Neural cell (in vitro differentiated cells): Measurements from ENCODE around the gene FAM135A. TPM values are rescaled to one million over a fixed set of nuclear protein-coding genes. Genes with fewer than 3 reads are reported as not detected.

ENCODE experiments used
- H2AFZ ChIP-seq: fragments of 200-600, 300-800 bp; sonication (generic), shearing (Covaris generic); 2 replicates; pipeline ENCODE4 v1.6.0; 2014; ENCODE audit warnings: low read depth, mild to moderate bottlenecking, antibody characterized with exemption, low read length, moderate library complexity
- H3F3A ChIP-seq: fragments of 200-600 bp; shearing (Covaris generic); 2 replicates; pipeline ENCODE4 v1.6.1; 2016; ENCODE audit warnings: mild to moderate bottlenecking, moderate library complexity, mixed read lengths, antibody characterized with exemption, low read length; ENCODE audit not compliant: insufficient read depth, poor library complexity, severe bottlenecking
- H3K27ac ChIP-seq: fragments of 200-600, 300-800 bp; sonication (generic), shearing (Covaris generic); 2 replicates; pipeline ENCODE4 v1.5.1; 2014; ENCODE audit warnings: mild to moderate bottlenecking, low read length, moderate library complexity
- H3K27me3 ChIP-seq: fragments of 300-800, 200-600 bp; sonication (generic), shearing (Covaris generic); 2 replicates; pipeline ENCODE4 v1.6.0; 2014; ENCODE audit warnings: mild to moderate bottlenecking, low read depth, low read length, moderate library complexity; ENCODE audit not compliant: insufficient read depth
- H3K36me3 ChIP-seq: fragments of 300-800, 200-600 bp; sonication (generic), shearing (Covaris generic); 2 replicates; pipeline ENCODE4 v1.5.1; 2014; ENCODE audit warnings: mild to moderate bottlenecking, antibody characterized with exemption, low read length, moderate library complexity; ENCODE audit not compliant: insufficient read depth
- H3K4me2 ChIP-seq: fragments of 300-800, 200-600 bp; sonication (generic), shearing (Covaris generic); 2 replicates; pipeline ENCODE4 v1.6.0; 2014; ENCODE audit warnings: mild to moderate bottlenecking, low read length
- H3K4me3 ChIP-seq: fragments of 300-800, 200-600 bp; sonication (generic), shearing (Covaris generic); 2 replicates; pipeline ENCODE4 v1.5.1; 2014; ENCODE audit warnings: mild to moderate bottlenecking, low read length, moderate library complexity
- H3K79me2 ChIP-seq: fragments of 200-600 bp; shearing (Covaris generic); replicated peaks from 2 replicates; pipeline ENCODE4 v1.6.0; 2014; ENCODE audit warnings: mild to moderate bottlenecking, low read length, moderate library complexity; ENCODE audit not compliant: insufficient read depth
- H3K9ac ChIP-seq: fragments of 300-800, 200-600 bp; sonication (generic), shearing (Covaris generic); 2 replicates; pipeline ENCODE4 v1.6.1; 2016; ENCODE audit warnings: mild to moderate bottlenecking, low read length, mixed read lengths
- H3K9me2 ChIP-seq: fragments of 200-600 bp; shearing (Covaris generic); 2 replicates; pipeline ENCODE4 v1.6.1; 2016; ENCODE audit warnings: mild to moderate bottlenecking, low read length, mixed read lengths; ENCODE audit not compliant: insufficient read depth
- H3K9me3 ChIP-seq: fragments of 200-600, 300-800 bp; sonication (generic), shearing (Covaris generic); 2 replicates; pipeline ENCODE4 v1.6.1; 2016; ENCODE audit warnings: mild to moderate bottlenecking, mixed run types, low read length, moderate library complexity, mixed read lengths
- H4K20me1 ChIP-seq: fragments of 200-600 bp; shearing (Covaris generic); 2 replicates; pipeline ENCODE4 v1.6.1; 2016; ENCODE audit warnings: mild to moderate bottlenecking, mixed run types; ENCODE audit not compliant: insufficient read depth
- EP300 ChIP-seq: fragments of 450-650 bp; conservative IDR thresholded peaks from 2 replicates; pipeline ENCODE4 v1.6.1; 2014; ENCODE audit warnings: antibody characterized with exemption, mild to moderate bottlenecking, moderate library complexity; ENCODE audit not compliant: poor library complexity, severe bottlenecking
- EZH2 ChIP-seq: fragments of 200-600, 300-800 bp; shearing (Covaris generic), sonication (generic); IDR thresholded peaks from 2 replicates; pipeline ENCODE4 v1.6.1; 2014; ENCODE audit warnings: antibody characterized with exemption, low read length, borderline replicate concordance, mild to moderate bottlenecking; ENCODE audit not compliant: insufficient read depth, poor library complexity, severe bottlenecking
- MXI1 ChIP-seq: fragments of 450-650 bp; conservative IDR thresholded peaks from 2 replicates; pipeline ENCODE4 v1.6.1; 2014; ENCODE audit warnings: antibody characterized with exemption, mild to moderate bottlenecking; ENCODE audit not compliant: poor library complexity, severe bottlenecking
- POLR2AphosphoS5 ChIP-seq: IDR thresholded peaks from 2 replicates; pipeline ENCODE4 v1.6.1; 2012
- RAD21 ChIP-seq: fragments of 450-650 bp; conservative IDR thresholded peaks from 2 replicates; pipeline ENCODE4 v1.6.1; 2014; ENCODE audit warnings: antibody characterized with exemption, mild to moderate bottlenecking, moderate library complexity
- SMC3 ChIP-seq: fragments of 450-650 bp; conservative IDR thresholded peaks from 2 replicates; pipeline ENCODE4 v1.6.1; 2014; ENCODE audit warnings: antibody characterized with exemption, mild to moderate bottlenecking, moderate library complexity; ENCODE audit not compliant: poor library complexity
- TAF1 ChIP-seq: IDR thresholded peaks from 2 replicates; pipeline ENCODE4 v1.6.1; 2012; ENCODE audit warnings: low read depth
- polyA plus RNA-seq: library from polyadenylated mRNA; depleted of rRNA; stranded (reverse); fragments of >200 nt; gene quantifications from 2 replicates; pipeline ENCODE4 v1.2.3, GENCODE V29; 2014
- TF ChIP-seq, protein P1 (sequence below): IDR thresholded peaks from 2 replicates; pipeline ENCODE4 v1.6.1; 2012; ENCODE audit warnings: borderline replicate concordance
- TF ChIP-seq, protein P2 (sequence below): fragments of 450-650 bp; IDR thresholded peaks from 2 replicates; pipeline ENCODE4 v1.5.1; 2014; ENCODE audit warnings: antibody characterized with exemption, mild to moderate bottlenecking, moderate library complexity; ENCODE audit not compliant: poor library complexity, severe bottlenecking

The FAM135A gene
- polyA plus RNA-seq, 1 donor from 2014 or later: 31.4 TPM

DNA sequence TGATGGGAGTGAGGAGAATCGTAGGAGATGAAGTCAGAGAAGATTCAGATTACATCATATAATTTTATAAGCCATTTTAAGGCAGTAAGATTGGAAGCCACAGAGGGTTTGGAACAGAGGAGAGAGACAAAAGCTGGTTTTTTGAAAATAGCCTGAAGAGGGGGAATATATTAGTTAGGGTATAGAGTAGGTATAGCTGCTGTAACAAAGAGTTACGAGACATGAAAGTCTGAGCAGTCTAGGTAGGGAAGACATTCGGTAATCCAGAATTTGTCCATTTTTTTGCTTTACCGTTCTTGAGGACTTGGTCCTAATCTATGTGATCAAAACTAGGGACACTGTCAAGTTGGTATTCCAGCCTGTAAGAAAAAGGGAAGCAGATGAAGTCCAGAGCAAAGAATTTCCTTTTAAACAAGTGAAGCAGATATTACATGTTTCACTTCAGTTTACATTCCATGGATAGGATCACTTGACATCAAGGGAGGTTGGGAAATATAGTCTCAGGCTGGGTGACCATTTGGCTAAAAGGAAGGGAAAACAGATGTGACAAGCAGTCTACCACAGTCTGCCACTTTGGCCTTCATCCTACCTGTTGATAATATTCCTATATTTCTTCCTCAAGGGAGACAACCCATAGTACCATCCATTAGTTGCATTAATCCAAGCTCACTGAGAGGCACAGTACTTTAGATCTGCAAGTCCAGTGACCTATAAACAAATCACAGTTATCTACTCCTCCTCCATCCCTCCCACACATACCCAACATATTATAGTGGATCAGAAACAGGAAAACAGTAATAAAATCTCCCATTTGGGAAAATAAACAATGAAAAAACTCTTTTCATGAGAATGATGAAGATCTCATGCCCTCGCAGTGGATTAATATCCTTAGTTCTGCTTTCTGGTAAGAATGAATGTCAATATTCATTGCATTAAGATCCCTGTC, 10.2 kb downstream of the FAM135A start:
- Histone ChIP-seq H3K9me2 (no peaks in the 10 kb centered on the region), H3K9ac (no peak overlapping the region), H3K27ac (no peak overlapping the region), H4K20me1 (no peaks in the 10 kb centered on the region), H3K36me3 (no peaks in the 10 kb centered on the region), H3K4me3 (no peak overlapping the region), H3F3A (no peaks in the 10 kb centered on the region), H3K27me3 (no peaks in the 10 kb centered on the region), H2AFZ (no peak overlapping the region), H3K4me2 (no peak overlapping the region), H3K9me3 (no peaks in the 10 kb centered on the region), H3K79me2 (peaks cover 1% of the 10 kb centered on the region)
- TF ChIP-seq MXI1 (no peak), EZH2 (no peak), RAD21 (no peak), POLR2AphosphoS5 (no peak), EP300 (no peak), TAF1 (no peak), SMC3 (no peak)
- TF ChIP-seq, protein P1, sequence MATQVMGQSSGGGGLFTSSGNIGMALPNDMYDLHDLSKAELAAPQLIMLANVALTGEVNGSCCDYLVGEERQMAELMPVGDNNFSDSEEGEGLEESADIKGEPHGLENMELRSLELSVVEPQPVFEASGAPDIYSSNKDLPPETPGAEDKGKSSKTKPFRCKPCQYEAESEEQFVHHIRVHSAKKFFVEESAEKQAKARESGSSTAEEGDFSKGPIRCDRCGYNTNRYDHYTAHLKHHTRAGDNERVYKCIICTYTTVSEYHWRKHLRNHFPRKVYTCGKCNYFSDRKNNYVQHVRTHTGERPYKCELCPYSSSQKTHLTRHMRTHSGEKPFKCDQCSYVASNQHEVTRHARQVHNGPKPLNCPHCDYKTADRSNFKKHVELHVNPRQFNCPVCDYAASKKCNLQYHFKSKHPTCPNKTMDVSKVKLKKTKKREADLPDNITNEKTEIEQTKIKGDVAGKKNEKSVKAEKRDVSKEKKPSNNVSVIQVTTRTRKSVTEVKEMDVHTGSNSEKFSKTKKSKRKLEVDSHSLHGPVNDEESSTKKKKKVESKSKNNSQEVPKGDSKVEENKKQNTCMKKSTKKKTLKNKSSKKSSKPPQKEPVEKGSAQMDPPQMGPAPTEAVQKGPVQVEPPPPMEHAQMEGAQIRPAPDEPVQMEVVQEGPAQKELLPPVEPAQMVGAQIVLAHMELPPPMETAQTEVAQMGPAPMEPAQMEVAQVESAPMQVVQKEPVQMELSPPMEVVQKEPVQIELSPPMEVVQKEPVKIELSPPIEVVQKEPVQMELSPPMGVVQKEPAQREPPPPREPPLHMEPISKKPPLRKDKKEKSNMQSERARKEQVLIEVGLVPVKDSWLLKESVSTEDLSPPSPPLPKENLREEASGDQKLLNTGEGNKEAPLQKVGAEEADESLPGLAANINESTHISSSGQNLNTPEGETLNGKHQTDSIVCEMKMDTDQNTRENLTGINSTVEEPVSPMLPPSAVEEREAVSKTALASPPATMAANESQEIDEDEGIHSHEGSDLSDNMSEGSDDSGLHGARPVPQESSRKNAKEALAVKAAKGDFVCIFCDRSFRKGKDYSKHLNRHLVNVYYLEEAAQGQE: no peak
- TF ChIP-seq, protein P2, sequence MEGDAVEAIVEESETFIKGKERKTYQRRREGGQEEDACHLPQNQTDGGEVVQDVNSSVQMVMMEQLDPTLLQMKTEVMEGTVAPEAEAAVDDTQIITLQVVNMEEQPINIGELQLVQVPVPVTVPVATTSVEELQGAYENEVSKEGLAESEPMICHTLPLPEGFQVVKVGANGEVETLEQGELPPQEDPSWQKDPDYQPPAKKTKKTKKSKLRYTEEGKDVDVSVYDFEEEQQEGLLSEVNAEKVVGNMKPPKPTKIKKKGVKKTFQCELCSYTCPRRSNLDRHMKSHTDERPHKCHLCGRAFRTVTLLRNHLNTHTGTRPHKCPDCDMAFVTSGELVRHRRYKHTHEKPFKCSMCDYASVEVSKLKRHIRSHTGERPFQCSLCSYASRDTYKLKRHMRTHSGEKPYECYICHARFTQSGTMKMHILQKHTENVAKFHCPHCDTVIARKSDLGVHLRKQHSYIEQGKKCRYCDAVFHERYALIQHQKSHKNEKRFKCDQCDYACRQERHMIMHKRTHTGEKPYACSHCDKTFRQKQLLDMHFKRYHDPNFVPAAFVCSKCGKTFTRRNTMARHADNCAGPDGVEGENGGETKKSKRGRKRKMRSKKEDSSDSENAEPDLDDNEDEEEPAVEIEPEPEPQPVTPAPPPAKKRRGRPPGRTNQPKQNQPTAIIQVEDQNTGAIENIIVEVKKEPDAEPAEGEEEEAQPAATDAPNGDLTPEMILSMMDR: no peak

DNA sequence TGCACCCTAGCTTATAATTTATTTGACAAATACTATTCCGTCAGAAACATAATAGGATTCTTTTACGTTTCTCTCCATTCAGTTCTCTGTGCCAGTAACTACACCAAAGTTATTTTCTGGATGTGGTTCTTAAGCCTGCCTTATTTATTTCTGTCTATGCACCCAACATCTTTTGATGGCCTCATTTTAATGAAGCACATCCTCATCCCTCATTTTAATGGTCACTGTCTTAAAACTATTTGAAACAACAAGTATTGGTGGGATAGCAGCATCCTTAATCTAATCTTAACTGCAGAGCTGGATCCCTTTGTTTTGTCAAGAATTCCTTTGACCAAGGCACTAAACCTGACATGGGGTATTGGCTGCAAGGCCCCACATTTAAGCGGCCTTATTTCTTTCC, 11.0 kb downstream of the FAM135A start:
- Histone ChIP-seq H3K4me2 (no peak overlapping the region), H2AFZ (no peak overlapping the region), H3K27ac (no peak overlapping the region), H3K27me3 (no peaks in the 10 kb centered on the region), H4K20me1 (no peaks in the 10 kb centered on the region), H3K9me2 (no peaks in the 10 kb centered on the region), H3K36me3 (no peaks in the 10 kb centered on the region), H3K9me3 (no peaks in the 10 kb centered on the region), H3K9ac (no peak overlapping the region), H3F3A (no peaks in the 10 kb centered on the region), H3K4me3 (no peak overlapping the region), H3K79me2 (no peaks in the 10 kb centered on the region)
- TF ChIP-seq, protein P2: no peak
- TF ChIP-seq MXI1: no peak
- TF ChIP-seq EP300: no peak
- TF ChIP-seq, protein P1: no peak
